GM12891 (cell line): ENCODE data around the gene MGAT5.

ENCODE experiments used
- DNase-seq: peaks from one replicate; pipeline ENCODE4 v3.0.0; 2011; ENCODE audit warnings: low spot score; ENCODE audit not compliant: insufficient read length
- FAIRE-seq: peaks from 2 replicates; lab custom pipeline; 2011; peaks lifted over from hg19 to GRCh38; lab: Jason Lieb, UNC
- PAX5 ChIP-seq: IDR thresholded peaks from 2 replicates; pipeline ENCODE4 v1.6.1; 2011; ENCODE audit warnings: low read length, moderate library complexity, mild to moderate bottlenecking; ENCODE audit not compliant: insufficient read depth, severe bottlenecking
- POLR2A ChIP-seq: IDR thresholded peaks from 2 replicates; pipeline ENCODE4 v1.6.1; 2011; ENCODE audit warnings: low read depth, low read length, control low read depth
- POLR2AphosphoS5 ChIP-seq: IDR thresholded peaks from 2 replicates; pipeline ENCODE4 v1.6.1; 2011; ENCODE audit warnings: low read depth, low read length, control low read depth
- POU2F2 ChIP-seq: IDR thresholded peaks from 2 replicates; pipeline ENCODE4 v1.6.1; 2011; ENCODE audit warnings: low read depth, mild to moderate bottlenecking, control low read depth, low read length, moderate library complexity
- SPI1 ChIP-seq: IDR thresholded peaks from 2 replicates; pipeline ENCODE4 v1.6.1; 2011; ENCODE audit warnings: low read depth, low read length, control low read depth
- TAF1 ChIP-seq: IDR thresholded peaks from 2 replicates; pipeline ENCODE4 v1.6.1; 2011; ENCODE audit warnings: low read depth, low read length, control low read depth

MGAT5 gene

DNA sequence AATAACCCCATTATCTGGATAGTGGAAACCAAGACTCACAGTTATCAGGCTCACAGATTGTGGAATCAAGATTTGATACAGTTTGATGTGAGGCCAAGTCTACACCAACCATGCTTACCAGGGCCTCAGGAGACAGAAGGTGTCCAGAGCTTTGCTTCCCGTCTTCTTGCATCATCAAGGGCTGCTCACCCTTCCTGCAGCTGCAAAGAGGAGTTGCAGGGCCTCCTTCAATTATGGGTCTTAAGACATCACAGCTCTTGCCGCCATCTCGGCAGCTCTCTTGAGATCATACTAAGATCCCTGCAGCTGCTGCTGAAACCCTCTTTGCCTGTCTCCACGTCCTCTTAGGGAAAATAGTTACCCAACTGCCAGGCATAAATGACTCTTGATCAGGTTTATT, 176.0 kb downstream of the MGAT5 start:
- TF ChIP-seq PAX5 (no peak), SPI1 (no peak), POU2F2 (no peak), POLR2A (no peak), TAF1 (no peak), POLR2AphosphoS5 (no peak)
- DNase-seq, result no peak
- FAIRE-seq, result no peak

DNA sequence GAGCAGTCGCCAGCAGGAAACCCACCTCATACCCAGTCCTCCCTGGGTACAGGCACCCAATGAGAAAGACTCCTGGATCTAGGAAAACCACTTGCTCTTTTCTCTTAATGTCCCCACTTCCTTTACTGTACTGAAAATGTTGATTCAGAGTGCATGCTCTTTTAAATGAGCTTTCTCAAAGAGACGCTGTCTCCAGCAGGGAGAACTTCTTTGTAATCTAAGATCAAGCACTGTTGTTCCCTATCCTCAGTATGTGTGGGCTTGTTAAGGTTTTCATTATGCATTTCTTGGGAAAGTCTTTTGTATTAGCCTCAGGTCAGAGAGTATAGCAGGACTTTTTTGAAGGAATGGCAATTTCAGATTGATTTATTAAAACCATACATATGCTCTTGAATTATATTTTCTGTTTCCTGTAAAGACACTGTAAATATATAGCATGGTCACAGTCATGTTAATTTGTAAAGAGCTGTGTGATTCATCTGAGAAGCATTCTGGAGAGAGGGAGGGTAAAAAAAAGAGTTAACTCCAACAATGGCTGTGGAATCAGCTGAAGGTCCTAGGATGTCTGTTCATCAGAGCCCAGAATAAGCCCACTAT, 178.1 kb downstream of the MGAT5 start:
- no peak for FAIRE-seq
- no peak for DNase-seq
- no peak for TF ChIP-seq POLR2A
- TF ChIP-seq TAF1, result no peak

- FAIRE-seq (no peak), DNase-seq (no peak)
- TF ChIP-seq TAF1 (no peak), PAX5 (no peak), POLR2AphosphoS5 (no peak), SPI1 (no peak), POU2F2 (no peak), POLR2A (no peak)
Observed at GRCh38 chr2:134432435-134432883, 178.6 kb downstream of the MGAT5 start.

DNA sequence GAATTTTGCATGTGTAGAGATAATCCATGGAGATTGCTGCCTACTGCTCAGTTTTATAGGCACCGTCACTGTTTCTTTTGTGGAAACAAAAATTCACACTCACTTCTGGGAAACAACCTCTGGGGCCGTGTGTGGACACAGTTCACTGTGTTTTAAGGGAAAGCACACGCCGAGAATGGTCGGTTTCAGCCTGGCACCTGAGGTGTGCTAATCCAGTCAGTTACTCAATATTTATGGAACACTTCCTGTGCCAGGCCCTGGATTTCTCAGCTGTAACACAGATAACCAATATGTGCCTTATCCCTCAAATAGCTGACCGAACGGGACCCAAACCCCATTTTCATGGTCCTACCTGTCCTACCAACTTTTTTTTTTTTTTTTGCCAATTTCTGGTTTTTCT, 179.6 kb downstream of the MGAT5 start:
- TF ChIP-seq PAX5 (no peak), TAF1 (no peak)
- DNase-seq (no peak), FAIRE-seq (no peak)

- no peak for FAIRE-seq
- DNase-seq, result no peak
Observed at GRCh38 chr2:134433979-134434378, 180.1 kb downstream of the MGAT5 start.

DNA sequence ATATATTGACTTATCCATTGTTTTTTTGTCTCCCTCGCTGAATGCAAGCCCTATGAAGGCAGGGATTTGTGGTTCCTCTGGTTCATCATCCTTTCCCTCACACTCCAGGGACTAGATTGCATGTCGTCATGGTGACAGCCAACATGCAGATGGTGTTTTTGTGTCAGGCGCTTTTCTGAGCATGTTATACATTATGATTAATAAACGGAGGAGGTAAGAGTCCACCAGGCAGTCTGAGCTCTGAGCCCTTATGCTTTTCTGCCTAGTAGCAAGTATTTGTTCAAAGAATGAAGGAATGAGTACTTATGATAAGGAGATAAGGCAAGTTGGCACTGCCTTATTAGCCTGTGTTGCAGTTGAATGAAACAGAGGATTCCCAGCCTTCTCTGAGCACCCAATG, 181.6 kb downstream of the MGAT5 start:
- TF ChIP-seq POLR2AphosphoS5, result no peak
- TF ChIP-seq POLR2A, result no peak
- no peak for TF ChIP-seq PAX5
- TF ChIP-seq TAF1, result no peak
- no peak for TF ChIP-seq SPI1
- no peak for TF ChIP-seq POU2F2
- no peak for DNase-seq
- FAIRE-seq, result no peak

More at GRCh38 chr2:134433979-134434378, 180.1 kb downstream of the MGAT5 start:
- no peak for TF ChIP-seq POLR2AphosphoS5
- no peak for TF ChIP-seq TAF1
- no peak for TF ChIP-seq SPI1
- no peak for TF ChIP-seq PAX5
- TF ChIP-seq POLR2A, result no peak
- TF ChIP-seq POU2F2, result no peak

DNA sequence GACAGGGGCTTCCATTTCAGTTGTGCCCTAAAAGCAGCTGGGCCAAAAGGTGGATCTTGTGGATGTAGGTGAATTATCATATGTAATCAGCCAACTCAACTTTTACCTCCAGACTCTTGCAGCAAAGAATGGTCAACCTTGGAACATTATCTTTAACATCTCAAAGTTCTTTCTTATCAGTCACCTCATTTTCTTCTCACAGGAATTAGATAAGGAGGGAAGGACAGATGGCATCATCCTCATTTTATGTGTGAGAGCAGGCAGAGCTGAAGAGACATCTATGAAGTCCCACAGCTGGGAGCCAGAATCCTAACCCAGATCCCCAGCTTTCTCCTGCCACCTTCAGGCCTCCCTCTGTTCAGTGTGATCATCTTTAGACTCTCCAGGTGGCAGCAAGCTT, 182.1 kb downstream of the MGAT5 start:
- TF ChIP-seq POLR2AphosphoS5 (no peak), POLR2A (no peak), PAX5 (no peak), TAF1 (no peak), POU2F2 (no peak), SPI1 (no peak)
- FAIRE-seq (no peak), DNase-seq (no peak)

- DNase-seq, result no peak
- TF ChIP-seq SPI1 (no peak), PAX5 (no peak), POLR2A (no peak), TAF1 (no peak), POLR2AphosphoS5 (no peak), POU2F2 (no peak)
- FAIRE-seq, result no peak
Observed at GRCh38 chr2:134436706-134437105, 182.8 kb downstream of the MGAT5 start.

- TF ChIP-seq POU2F2, result no peak
- TF ChIP-seq TAF1, result no peak
- TF ChIP-seq POLR2AphosphoS5, result no peak
- no peak for TF ChIP-seq POLR2A
- TF ChIP-seq SPI1, result no peak
- no peak for TF ChIP-seq PAX5
- DNase-seq (no peak), FAIRE-seq (peak; percentile 75)
Observed at GRCh38 chr2:134438371-134438770, 184.5 kb downstream of the MGAT5 start.

DNA sequence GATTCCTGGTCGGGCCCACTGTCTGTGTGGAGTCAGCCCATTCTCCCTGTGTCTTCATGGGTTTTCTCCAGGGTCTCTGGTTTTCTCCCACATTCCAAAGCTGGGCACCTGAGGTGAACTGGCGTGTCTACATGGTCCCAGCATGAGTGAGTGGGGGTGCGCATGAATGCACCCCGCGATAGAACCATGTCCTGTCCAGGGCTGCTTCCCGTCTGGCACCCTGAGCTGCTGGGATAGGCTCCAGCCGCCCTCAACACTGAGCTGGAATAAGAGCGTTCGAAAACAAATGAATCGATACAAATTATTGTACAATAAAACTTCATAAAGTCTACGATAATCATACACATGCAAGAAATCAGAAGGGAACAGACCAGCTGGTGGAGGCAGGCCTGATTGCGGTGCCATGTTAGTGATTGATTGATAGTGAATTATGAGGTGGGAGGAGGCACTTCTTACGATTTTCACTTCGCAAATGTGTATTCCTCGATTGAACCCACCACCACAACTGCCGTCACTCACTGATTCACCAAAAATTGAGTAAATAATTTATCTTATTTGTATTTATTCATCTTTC, 186.6 kb downstream of the MGAT5 start:
- DNase-seq (no peak), FAIRE-seq (no peak)
- no peak for TF ChIP-seq POLR2A
- no peak for TF ChIP-seq POU2F2
- TF ChIP-seq PAX5, result no peak
- TF ChIP-seq POLR2AphosphoS5, result no peak
